B cell (primary cell): ENCODE measurements around the gene ZNF346. TPM values are rescaled to one million over a fixed set of nuclear protein-coding genes. Genes with fewer than 3 reads are reported as not detected.
A peak's percentile ranks its signal among the peaks of the same experiment; 100 is the strongest.

Source experiments
- ATAC-seq: fragments of 200-7000 bp; cut with Tn5 transposase; one replicate; pipeline ENCODE4 v1.10.0; 2021; ENCODE audit warnings: low read depth, mild to moderate bottlenecking, moderate number of reproducible peaks, moderate library complexity
- CTCF ChIA-PET: fragments of 350-600 bp; sonication (Branson Sonifier 250); formaldehyde crosslinking; loops from one replicate; lab custom pipeline; 2021; ENCODE audit warnings: antibody characterized with exemption, inconsistent platforms; lab: Charles Lee
- POLR2A ChIA-PET: fragments of 350-600 bp; sonication (Branson Sonifier 250); formaldehyde crosslinking; loops from one replicate; lab custom pipeline; 2021; ENCODE audit warnings: antibody characterized with exemption; lab: Charles Lee
- DNase-seq: peaks from one replicate; pipeline ENCODE4 v3.0.0; 2013
- H2AFZ ChIP-seq: 2 replicates; pipeline ENCODE4 v1.6.1; 2012; ENCODE audit warnings: mild to moderate bottlenecking, low read depth, low read length; ENCODE audit not compliant: insufficient read depth, poor library complexity, severe bottlenecking
- H3K27ac ChIP-seq, 2 donors: 1 replicate in 1 of 2; 2 replicates in 1 of 2; pipeline ENCODE4 v1.5.1; 2012 to 2013; ENCODE audit warnings: low read length in 2 of 2, mild to moderate bottlenecking in 2 of 2, moderate library complexity in 1 of 2
- H3K27me3 ChIP-seq, 4 experiments: fragments of 200-600 bp in 1 of 4; sonication (generic) in 1 of 4; replicated peaks in 1 of 4; 1 replicate in 2 of 4; 2 replicates in 2 of 4; pipeline versions ENCODE4 v1.6.1 to v1.7.0; 2013 to 2016; ENCODE audit warnings: low read length in 3 of 4, mild to moderate bottlenecking in 2 of 4, mixed read lengths in 1 of 4, moderate library complexity in 1 of 4; ENCODE audit not compliant: insufficient read depth in 4 of 4, control insufficient read depth in 3 of 4; ENCODE audit errors: control extremely low read depth in 1 of 4
- H3K36me3 ChIP-seq, 2 experiments: replicated peaks in 1 of 2; 1 replicate in 1 of 2; 2 replicates in 1 of 2; pipeline versions ENCODE4 v1.6.1 to v1.7.1; 2013; ENCODE audit warnings: low read length in 1 of 2; ENCODE audit not compliant: insufficient read depth in 2 of 2, control insufficient read depth in 1 of 2; ENCODE audit errors: control extremely low read depth in 1 of 2, extremely low read depth in 1 of 2
- H3K4me1 ChIP-seq, 2 donors: fragments of 200-600 bp in 1 of 2; sonication (generic) in 1 of 2; 1 replicate in 1 of 2; 2 replicates in 1 of 2; pipeline versions ENCODE4 v1.5.1 to v1.6.1; 2013 to 2017; ENCODE audit warnings: low read length in 2 of 2; ENCODE audit not compliant: control insufficient read depth in 2 of 2, insufficient read depth in 2 of 2
- H3K4me2 ChIP-seq: replicated peaks from 2 replicates; pipeline ENCODE3; 2012; ENCODE audit warnings: mild to moderate bottlenecking, low read depth, low read length; ENCODE audit not compliant: poor library complexity, severe bottlenecking
- H3K4me3 ChIP-seq, 5 experiments: fragments of 200-600 bp in 1 of 5; sonication (generic) in 1 of 5; 1 replicate in 3 of 5; 2 replicates in 2 of 5; pipeline versions ENCODE4 v1.5.1 to v1.7.0; 2011 to 2016; ENCODE audit warnings: low read length in 4 of 5, mild to moderate bottlenecking in 4 of 5, low read depth in 2 of 5, control low read depth in 1 of 5, moderate library complexity in 1 of 5; ENCODE audit not compliant: insufficient read depth in 1 of 5; ENCODE audit errors: control extremely low read depth in 1 of 5, extremely low read depth in 1 of 5
- H3K79me2 ChIP-seq: fragments of 200-600 bp; sonication (generic); one replicate; pipeline ENCODE4 v1.6.0; 2016; ENCODE audit warnings: low read length; ENCODE audit not compliant: control insufficient read depth, insufficient read depth
- H3K9ac ChIP-seq: fragments of 200-600 bp; sonication (generic); 2 replicates; pipeline ENCODE4 v1.6.1; 2017; ENCODE audit warnings: mild to moderate bottlenecking, low read length, moderate library complexity
- H3K9me3 ChIP-seq, 3 donors: one replicate each; pipeline versions ENCODE4 v1.6.1 to v1.7.1; 2013; ENCODE audit warnings: low read length in 2 of 3; ENCODE audit not compliant: control insufficient read depth in 2 of 3, insufficient read depth in 1 of 3; ENCODE audit errors: control extremely low read depth in 1 of 3
- H4K20me1 ChIP-seq: 2 replicates; pipeline ENCODE4 v1.6.0; 2012; ENCODE audit warnings: mild to moderate bottlenecking, low read length; ENCODE audit not compliant: insufficient read depth, control insufficient read depth, poor library complexity, severe bottlenecking
- H3K27ac Mint-ChIP-seq: one replicate; pipeline ENCODE4 v1.8.0; 2021; ENCODE audit warnings: mixed read lengths
- H3K27me3 Mint-ChIP-seq: one replicate; pipeline ENCODE4 v1.8.0; 2021; ENCODE audit warnings: mixed read lengths
- H3K4me1 Mint-ChIP-seq: one replicate; pipeline ENCODE4 v1.8.0; 2021; ENCODE audit warnings: mixed read lengths
- H3K4me3 Mint-ChIP-seq: one replicate; pipeline ENCODE4 v1.8.0; 2021; ENCODE audit warnings: mixed read lengths
- H3K9me3 Mint-ChIP-seq: one replicate; pipeline ENCODE4 v1.8.0; 2022; ENCODE audit warnings: mixed read lengths; ENCODE audit not compliant: insufficient read depth
- EZH2 ChIP-seq: IDR thresholded peaks from 2 replicates; pipeline ENCODE4 v1.6.1; 2012; ENCODE audit warnings: borderline replicate concordance, low read depth, mild to moderate bottlenecking, moderate library complexity, low read length; ENCODE audit not compliant: insufficient read depth, poor library complexity, severe bottlenecking
- WGBS: methylation state at CpG from one replicate; pipeline ENCODE4 v1.1.5; 2013; ENCODE audit warnings: missing lambda C conversion rate; ENCODE audit not compliant: insufficient coverage; 5-methylcytosine and 5-hydroxymethylcytosine counted together
- intact Hi-C: fragments of 100-400 bp; cut with micrococcal nuclease; formaldehyde crosslinking; loops from one replicate; pipeline ENCODE4 v1.10.0; 2022
- polyA plus RNA-seq: library from polyadenylated mRNA; depleted of rRNA; stranded (reverse); fragments of >200 nt; gene quantifications from 2 replicates; pipeline ENCODE4 v1.2.3, GENCODE V29; 2012
- total RNA-seq, 2 donors: library from RNA; stranded (reverse); fragments of 120-200 nt in 1 of 2; gene quantifications; 1 replicate in 1 of 2; 2 replicates in 1 of 2; pipeline versions ENCODE4 v1.2.3 to v1.2.4, GENCODE V29; 2013 to 2022
- TF ChIP-seq, protein P1 (sequence below): fragments of 200-600 bp; IDR thresholded peaks from one replicate; pipeline ENCODE4 v1.8.0; 2022; ENCODE audit warnings: antibody characterized with exemption, mild to moderate bottlenecking

Gene ZNF346
- total and polyA plus RNA-seq, 2 donors (not counting 1 experiment from before 2014, with no cell fraction given): 20.2 to 38.4 TPM

DNA sequence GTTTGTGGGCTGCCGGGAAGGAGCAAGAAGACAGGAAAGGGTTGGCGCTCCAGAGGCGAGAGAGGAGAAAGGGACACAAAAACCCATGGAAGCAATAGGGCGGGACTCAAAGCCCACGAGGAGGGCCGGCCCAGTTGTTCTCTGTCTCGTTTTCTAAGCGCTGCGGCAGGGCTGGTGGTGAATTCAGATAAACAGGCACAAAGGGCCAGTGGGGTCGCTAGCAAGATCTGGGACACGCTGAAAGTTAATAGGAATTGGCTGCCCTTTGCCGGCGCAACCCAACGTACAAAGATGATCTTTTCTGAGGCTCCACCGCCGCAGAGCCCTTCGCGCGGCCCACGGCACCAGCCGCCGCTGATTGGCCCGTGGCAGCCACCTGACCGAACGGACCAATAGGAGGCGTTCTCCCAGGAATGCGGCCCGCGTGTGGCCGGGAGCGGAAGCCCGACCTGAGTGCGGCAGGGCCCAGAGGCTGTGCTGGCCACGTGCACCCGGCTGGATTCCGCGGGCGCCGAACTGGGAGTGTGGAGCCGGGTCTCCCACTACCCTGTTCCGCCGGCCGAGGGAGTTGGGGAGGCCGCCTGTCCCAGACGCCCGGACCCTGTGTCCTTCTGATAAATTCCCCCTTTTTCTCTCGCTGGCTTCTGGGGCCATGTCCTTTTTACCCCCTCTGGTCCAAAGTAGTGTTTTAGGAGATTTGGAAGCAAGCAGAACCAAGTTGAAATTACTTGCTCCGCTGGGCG lies 94.3 kb downstream of the ZNF346 start:
- H3K27ac Mint-ChIP-seq: peak overlapping the region; percentile 86
- no peaks in the 10 kb centered on the region for H3K9me3 Mint-ChIP-seq
- Histone ChIP-seq H3K4me2 (peak overlapping the region; percentile 76), H3K4me1 (peaks cover 10 to 17% of the 10 kb centered on the region in 2 donors), H3K9ac (peak overlapping the region; percentile 52), H4K20me1 (no peaks in the 10 kb centered on the region), H3K9me3 (peaks cover 0 to 8% (median 0%) of the 10 kb centered on the region in 3 donors), H3K4me3 (peak overlapping the region in 4 of 5 experiments; percentile 7 to 49 (median 40)), H3K27ac (no peak overlapping the region), H3K79me2 (no peaks in the 10 kb centered on the region), H2AFZ (peak overlapping the region; percentile 91), H3K27me3 (no peaks in the 10 kb centered on the region), H3K36me3 (no peaks in the 10 kb centered on the region)
- H3K27me3 Mint-ChIP-seq: no peaks in the 10 kb centered on the region
- 38% methylated on average over 49 of the region's 49 CpGs for WGBS
- peaks cover 14% of the 10 kb centered on the region for H3K4me1 Mint-ChIP-seq
- POLR2A ChIA-PET: no interaction called here
- peak; percentile 83 for DNase-seq
- CTCF ChIA-PET: no interaction called here
- TF ChIP-seq EZH2: no peak
- TF ChIP-seq, protein P1, sequence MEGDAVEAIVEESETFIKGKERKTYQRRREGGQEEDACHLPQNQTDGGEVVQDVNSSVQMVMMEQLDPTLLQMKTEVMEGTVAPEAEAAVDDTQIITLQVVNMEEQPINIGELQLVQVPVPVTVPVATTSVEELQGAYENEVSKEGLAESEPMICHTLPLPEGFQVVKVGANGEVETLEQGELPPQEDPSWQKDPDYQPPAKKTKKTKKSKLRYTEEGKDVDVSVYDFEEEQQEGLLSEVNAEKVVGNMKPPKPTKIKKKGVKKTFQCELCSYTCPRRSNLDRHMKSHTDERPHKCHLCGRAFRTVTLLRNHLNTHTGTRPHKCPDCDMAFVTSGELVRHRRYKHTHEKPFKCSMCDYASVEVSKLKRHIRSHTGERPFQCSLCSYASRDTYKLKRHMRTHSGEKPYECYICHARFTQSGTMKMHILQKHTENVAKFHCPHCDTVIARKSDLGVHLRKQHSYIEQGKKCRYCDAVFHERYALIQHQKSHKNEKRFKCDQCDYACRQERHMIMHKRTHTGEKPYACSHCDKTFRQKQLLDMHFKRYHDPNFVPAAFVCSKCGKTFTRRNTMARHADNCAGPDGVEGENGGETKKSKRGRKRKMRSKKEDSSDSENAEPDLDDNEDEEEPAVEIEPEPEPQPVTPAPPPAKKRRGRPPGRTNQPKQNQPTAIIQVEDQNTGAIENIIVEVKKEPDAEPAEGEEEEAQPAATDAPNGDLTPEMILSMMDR: no peak
- ATAC-seq: peak; percentile 92
- peak overlapping the region; percentile 81 for H3K4me3 Mint-ChIP-seq
- intact Hi-C loops: loop anchor here (2.0 to 10.0 kb wide), 4 partner anchors 30 to 288 kb away; partner anchors contain the start of genes F12, FGFR4, PFN3 and ZNF346

DNA sequence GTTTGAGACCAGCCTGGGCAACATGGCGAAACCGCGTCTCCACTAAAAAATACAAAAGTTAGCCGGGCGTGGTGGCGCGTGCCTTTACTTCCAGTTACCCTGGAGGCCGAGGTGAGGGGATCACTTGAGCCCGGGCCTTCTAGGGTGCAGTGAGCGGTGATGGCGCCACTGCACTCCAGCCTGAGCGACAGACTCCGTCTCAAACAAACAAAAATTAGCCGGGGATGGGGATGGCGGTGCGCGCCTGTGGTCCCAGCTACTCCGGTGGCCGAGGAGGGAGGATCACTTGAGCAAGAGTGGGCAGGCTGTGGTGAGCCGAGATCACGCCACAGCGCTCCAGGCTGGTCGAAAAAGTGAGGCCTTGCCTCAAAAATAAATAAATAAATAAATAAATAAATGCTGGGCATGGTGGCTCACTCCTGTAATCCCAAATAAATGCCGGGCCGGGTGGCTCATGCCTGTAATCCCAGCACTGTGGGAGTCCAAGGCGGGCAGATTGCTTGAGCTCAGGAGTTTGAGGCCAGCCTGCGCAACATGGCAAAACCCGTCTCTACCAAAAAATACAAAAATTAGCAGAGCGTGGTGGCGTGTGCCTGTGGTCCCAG lies 95.0 kb downstream of the ZNF346 start:
- Mint-ChIP-seq H3K9me3 (no peaks in the 10 kb centered on the region), H3K27ac (no peak overlapping the region), H3K4me3 (no peak overlapping the region), H3K4me1 (peaks cover 13% of the 10 kb centered on the region), H3K27me3 (no peaks in the 10 kb centered on the region)
- no peak for TF ChIP-seq EZH2
- TF ChIP-seq, protein P1: no peak
- no peaks in the 10 kb centered on the region for H3K36me3 ChIP-seq
- H3K27me3 ChIP-seq: no peaks in the 10 kb centered on the region
- no peaks in the 10 kb centered on the region for H3K79me2 ChIP-seq
- no peak for ATAC-seq
- no peak overlapping the region for H3K4me3 ChIP-seq
- H4K20me1 ChIP-seq: no peaks in the 10 kb centered on the region
- H3K9me3 ChIP-seq: peaks cover 0 to 8% (median 0%) of the 10 kb centered on the region in 3 donors
- peak overlapping the region; percentile 91 for H2AFZ ChIP-seq
- no peak for DNase-seq
- no peak overlapping the region for H3K9ac ChIP-seq
- 98% methylated on average over 24 of the region's 30 CpGs for WGBS
- peaks cover 10 to 15% of the 10 kb centered on the region in 2 donors for H3K4me1 ChIP-seq
- ChIA-PET POLR2A (no interaction called here), CTCF (no interaction called here)
- no peak overlapping the region for H3K4me2 ChIP-seq
- intact Hi-C loops: loop anchor here (2.0 to 10.0 kb wide), 4 partner anchors 31 to 287 kb away; partner anchors contain the start of genes F12, FGFR4, PFN3 and ZNF346
- no peak overlapping the region for H3K27ac ChIP-seq
